ENCODE measurements around the gene HOXD3.

GRCh38 chr2:176155356-176156044, 1.6 kb upstream of the HOXD3 start:
- TF ChIP-seq, protein P1, sequence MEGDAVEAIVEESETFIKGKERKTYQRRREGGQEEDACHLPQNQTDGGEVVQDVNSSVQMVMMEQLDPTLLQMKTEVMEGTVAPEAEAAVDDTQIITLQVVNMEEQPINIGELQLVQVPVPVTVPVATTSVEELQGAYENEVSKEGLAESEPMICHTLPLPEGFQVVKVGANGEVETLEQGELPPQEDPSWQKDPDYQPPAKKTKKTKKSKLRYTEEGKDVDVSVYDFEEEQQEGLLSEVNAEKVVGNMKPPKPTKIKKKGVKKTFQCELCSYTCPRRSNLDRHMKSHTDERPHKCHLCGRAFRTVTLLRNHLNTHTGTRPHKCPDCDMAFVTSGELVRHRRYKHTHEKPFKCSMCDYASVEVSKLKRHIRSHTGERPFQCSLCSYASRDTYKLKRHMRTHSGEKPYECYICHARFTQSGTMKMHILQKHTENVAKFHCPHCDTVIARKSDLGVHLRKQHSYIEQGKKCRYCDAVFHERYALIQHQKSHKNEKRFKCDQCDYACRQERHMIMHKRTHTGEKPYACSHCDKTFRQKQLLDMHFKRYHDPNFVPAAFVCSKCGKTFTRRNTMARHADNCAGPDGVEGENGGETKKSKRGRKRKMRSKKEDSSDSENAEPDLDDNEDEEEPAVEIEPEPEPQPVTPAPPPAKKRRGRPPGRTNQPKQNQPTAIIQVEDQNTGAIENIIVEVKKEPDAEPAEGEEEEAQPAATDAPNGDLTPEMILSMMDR (IDR thresholded peaks at IDR 0.05) = no peak
- no peak for TF ChIP-seq POLR2A (IDR thresholded peaks at IDR 0.05)

All from lower leg skin (tissue), 3 donors.